ENCODE results near the gene CALML6. TPM values are rescaled to one million over a fixed set of nuclear protein-coding genes. Genes with fewer than 3 reads are reported as not detected.

Gene CALML6
- total RNA-seq, 1 experiment from 2014 or later = 1.7 TPM

DNA sequence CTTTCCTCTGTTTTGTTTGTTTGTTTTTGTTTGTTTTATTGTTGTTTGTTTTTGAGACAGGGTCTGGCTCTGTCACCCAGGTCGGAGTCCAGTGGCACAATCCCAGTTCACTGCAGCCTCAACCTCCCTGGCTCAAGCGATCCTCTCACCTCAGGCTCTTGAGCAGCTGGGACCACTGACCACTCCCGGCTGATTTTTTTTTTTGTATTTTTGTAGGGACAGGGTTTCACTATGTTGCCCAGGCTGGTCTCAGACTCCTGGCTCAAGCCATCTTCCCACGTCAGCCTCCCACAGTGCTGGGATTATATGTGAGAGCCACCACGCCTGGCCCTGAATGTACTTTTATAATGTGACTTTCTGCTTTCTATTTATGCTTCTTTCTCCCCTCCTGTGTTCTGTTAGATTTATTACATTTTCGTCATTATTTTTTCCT lies 5.0 kb upstream of the CALML6 start:
- H3K9ac ChIP-seq (ENCODE audit: extremely low read depth, insufficient read length, low read length) = no peak overlapping the region
- no peaks in the 10 kb centered on the region for H3K27me3 ChIP-seq (ENCODE audit: insufficient read depth, low read length)
- no peak overlapping the region for H2BK20ac ChIP-seq (ENCODE audit: low read depth, low read length, poor library complexity, severe bottlenecking)
- H3K79me2 ChIP-seq (ENCODE audit: insufficient read depth, low read length) = no peaks in the 10 kb centered on the region
- H2AFZ ChIP-seq (ENCODE audit: low read length) = no peak overlapping the region
- H2BK5ac ChIP-seq (ENCODE audit: insufficient read length, low read length) = no peak overlapping the region
- no peak overlapping the region for H2AK5ac ChIP-seq (ENCODE audit: insufficient read length, low read length)
- no peaks in the 10 kb centered on the region for H3K79me1 ChIP-seq (ENCODE audit: insufficient read depth, low read depth, low read length, poor library complexity, severe bottlenecking)
- no peak overlapping the region for H2BK120ac ChIP-seq (ENCODE audit: low read depth, low read length, poor library complexity, severe bottlenecking)
- DNase-seq = no peak
- H3K4me3 Mint-ChIP-seq = peak overlapping the region; percentile 60 to 72
- peaks cover 15 to 28% of the 10 kb centered on the region in 2 experiments for H3K4me1 Mint-ChIP-seq
- H3T11ph ChIP-seq (ENCODE audit: low read length) = no peak overlapping the region
- no peak overlapping the region for H3K23ac ChIP-seq (ENCODE audit: insufficient read length, low read depth, low read length)
- WGBS (ENCODE audit: extremely low coverage, insufficient read length, low lambda C conversion rate) = no CpG with 5 or more reads among the region's 6 CpGs
- H3K14ac ChIP-seq (ENCODE audit: insufficient read depth, low read length) = no peak overlapping the region
- H3K27ac Mint-ChIP-seq = peak overlapping the region in 1 of 3 experiments; percentile 43; a peak in 2 of 7 replicates
- H3K27ac ChIP-seq (ENCODE audit: insufficient read length, low read depth, low read length) = no peak overlapping the region
- no peaks in the 10 kb centered on the region for H3K4me1 ChIP-seq (ENCODE audit: insufficient read depth, low read length)
- peak overlapping the region; percentile 15 for H3K4me2 ChIP-seq (ENCODE audit: insufficient read depth, insufficient read length, low read length)
- no peaks in the 10 kb centered on the region for H3K9me3 ChIP-seq (ENCODE audit: control insufficient read depth, low read depth, low read length)
- no peak overlapping the region for H3K4ac ChIP-seq (ENCODE audit: low read depth, low read length)
- TF ChIP-seq CTCF (conservative IDR thresholded peaks at IDR 0.05) = no peak
- H2BK12ac ChIP-seq (ENCODE audit: insufficient read length, low read depth, low read length) = no peak overlapping the region
- no peaks in the 10 kb centered on the region for H3K36me3 Mint-ChIP-seq (ENCODE audit: insufficient read depth in 1 of 3, low read depth in 3 of 3)
- no peak overlapping the region for H4K91ac ChIP-seq (ENCODE audit: insufficient read length, low read depth, low read length)
- no peaks in the 10 kb centered on the region for H3K9me3 Mint-ChIP-seq
- H3K23me2 ChIP-seq (ENCODE audit: insufficient read length, low read depth, low read length, poor library complexity, severe bottlenecking) = peaks cover 6% of the 10 kb centered on the region
- no peak overlapping the region for H3K56ac ChIP-seq (ENCODE audit: insufficient read length, low read depth, low read length)
- H4K5ac ChIP-seq (ENCODE audit: insufficient read length, low read depth, low read length) = no peak overlapping the region
- no peaks in the 10 kb centered on the region for H4K20me1 ChIP-seq (ENCODE audit: control insufficient read depth, insufficient read depth, insufficient read length)
- no peak overlapping the region for H4K8ac ChIP-seq (replicated peaks; ENCODE audit: insufficient read length, low read depth, low read length)
- H2BK15ac ChIP-seq (ENCODE audit: low read depth, low read length) = no peak overlapping the region
- no peak overlapping the region for H3K18ac ChIP-seq (ENCODE audit: insufficient read length, low read depth, low read length)
- peaks cover 2% of the 10 kb centered on the region; the same call in 1 of the 2 replicates for H3K27me3 Mint-ChIP-seq (ENCODE audit: low read depth)

Measured in H9 (cell line).